Effector memory CD8-positive, alpha-beta T cell (primary cell): ENCODE data around the gene CSF3.
A peak's percentile ranks its signal among the peaks of the same experiment; 100 is the strongest.

Experiments used
- ATAC-seq: fragments of 150-1000 bp; cut with Tn5 transposase; replicated peaks from 2 replicates; pipeline ENCODE4 v1.10.0; 2021; ENCODE audit warnings: mild to moderate bottlenecking, moderate library complexity
- DNase-seq, 3 experiments: peaks; one replicate each; pipeline ENCODE4 v3.0.0; 2021
- H3K27ac Mint-ChIP-seq, 2 donors: one replicate each; pipeline ENCODE4 v1.8.0; 2022; ENCODE audit warnings: mild to moderate bottlenecking in 2 of 2, mixed read lengths in 2 of 2, moderate library complexity in 2 of 2
- H3K27me3 Mint-ChIP-seq, 2 donors: one replicate each; pipeline ENCODE4 v1.8.0; 2022; ENCODE audit warnings: mixed read lengths in 2 of 2
- H3K36me3 Mint-ChIP-seq: one replicate; pipeline ENCODE4 v1.8.0; 2022; ENCODE audit warnings: mild to moderate bottlenecking, moderate library complexity, mixed read lengths; ENCODE audit not compliant: insufficient read depth
- H3K4me1 Mint-ChIP-seq, 2 donors: one replicate each; pipeline ENCODE4 v1.8.0; 2022; ENCODE audit warnings: low read depth in 2 of 2, mixed read lengths in 2 of 2
- H3K4me3 Mint-ChIP-seq, 2 donors: one replicate each; pipeline ENCODE4 v1.8.0; 2022; ENCODE audit warnings: mild to moderate bottlenecking in 2 of 2, mixed read lengths in 2 of 2, moderate library complexity in 2 of 2
- H3K9me3 Mint-ChIP-seq, 2 donors: one replicate each; pipeline ENCODE4 v1.8.0; 2022; ENCODE audit warnings: mixed read lengths in 2 of 2

Gene CSF3

DNA sequence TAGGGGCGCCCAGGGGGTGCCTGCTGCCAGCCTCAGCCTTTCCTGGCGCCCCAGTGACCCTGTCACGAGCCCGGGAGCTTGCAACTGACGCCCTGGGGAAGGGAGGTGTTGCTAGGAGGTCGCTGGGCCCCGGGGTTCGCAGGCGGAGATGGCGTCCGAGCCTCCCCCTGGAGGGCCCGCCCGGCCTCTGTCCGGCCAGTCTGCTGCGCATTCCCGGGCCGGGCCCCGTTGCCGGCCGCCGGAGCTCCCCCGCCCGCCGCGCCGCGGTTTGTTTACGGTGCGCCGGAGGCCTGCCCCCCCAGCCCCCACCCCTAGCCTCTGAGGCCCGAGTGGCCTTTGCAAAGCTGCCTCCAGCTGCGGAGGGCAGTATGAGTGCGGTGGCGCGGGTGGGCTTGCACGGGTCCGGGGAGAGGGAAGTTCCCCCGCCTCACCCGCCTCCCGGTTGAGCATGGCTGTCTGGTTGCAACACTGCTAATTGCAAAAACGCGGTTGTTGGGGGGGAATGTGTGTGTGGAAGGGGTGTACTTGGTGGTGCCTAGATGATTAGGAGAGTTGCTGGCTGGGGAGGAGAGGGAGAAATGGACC, 48.0 kb downstream of the CSF3 start:
- peak overlapping the region; percentile 89 to 92 for H3K4me3 Mint-ChIP-seq
- DNase-seq (peak; percentile 21 to 40 (median 35)), ATAC-seq (peak; percentile 43)
- H3K27ac Mint-ChIP-seq: peak overlapping the region; percentile 29 to 94
- H3K27me3 Mint-ChIP-seq: peaks cover 0 to 3% of the 10 kb centered on the region in 2 donors
- H3K9me3 Mint-ChIP-seq: no peaks in the 10 kb centered on the region
- H3K36me3 Mint-ChIP-seq: peaks cover 9% of the 10 kb centered on the region
- peaks cover 45 to 49% of the 10 kb centered on the region in 2 donors for H3K4me1 Mint-ChIP-seq

DNA sequence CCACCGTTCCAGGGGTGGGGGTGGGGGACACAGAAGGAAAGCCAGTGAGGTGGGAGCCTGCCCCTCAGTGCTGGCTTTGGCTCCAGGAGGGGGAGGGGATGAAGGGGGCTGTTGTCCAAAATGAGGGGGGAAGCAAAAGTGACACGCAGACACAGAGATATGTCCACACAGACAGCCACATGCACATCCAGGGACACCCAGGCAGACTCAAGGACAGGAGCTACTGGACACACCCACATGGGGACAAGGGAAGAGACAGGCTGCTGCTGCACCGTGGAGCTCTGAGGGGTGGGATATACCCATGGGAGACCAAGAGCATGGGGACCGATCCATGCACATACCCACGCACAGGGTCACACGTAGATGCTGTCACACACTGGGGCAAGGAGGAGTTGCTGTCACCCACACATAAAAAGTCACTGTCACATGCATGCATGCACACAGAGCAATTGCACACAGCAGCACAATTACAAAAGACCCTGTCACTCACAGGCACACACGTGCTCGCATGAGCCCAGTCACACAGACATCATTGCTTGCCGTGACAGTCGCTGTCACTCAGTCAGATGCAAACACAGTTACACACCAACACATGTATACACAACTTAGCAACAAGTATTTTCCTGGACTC, 48.8 kb downstream of the CSF3 start:
- no peaks in the 10 kb centered on the region for H3K9me3 Mint-ChIP-seq
- H3K27me3 Mint-ChIP-seq: no peaks in the 10 kb centered on the region
- no peak for ATAC-seq
- H3K36me3 Mint-ChIP-seq: peaks cover 12% of the 10 kb centered on the region
- H3K4me3 Mint-ChIP-seq: peak overlapping the region; percentile 89 to 92
- peak overlapping the region; percentile 29 to 94 for H3K27ac Mint-ChIP-seq
- peaks cover 53 to 56% of the 10 kb centered on the region in 2 donors for H3K4me1 Mint-ChIP-seq
- no peak for DNase-seq

DNA sequence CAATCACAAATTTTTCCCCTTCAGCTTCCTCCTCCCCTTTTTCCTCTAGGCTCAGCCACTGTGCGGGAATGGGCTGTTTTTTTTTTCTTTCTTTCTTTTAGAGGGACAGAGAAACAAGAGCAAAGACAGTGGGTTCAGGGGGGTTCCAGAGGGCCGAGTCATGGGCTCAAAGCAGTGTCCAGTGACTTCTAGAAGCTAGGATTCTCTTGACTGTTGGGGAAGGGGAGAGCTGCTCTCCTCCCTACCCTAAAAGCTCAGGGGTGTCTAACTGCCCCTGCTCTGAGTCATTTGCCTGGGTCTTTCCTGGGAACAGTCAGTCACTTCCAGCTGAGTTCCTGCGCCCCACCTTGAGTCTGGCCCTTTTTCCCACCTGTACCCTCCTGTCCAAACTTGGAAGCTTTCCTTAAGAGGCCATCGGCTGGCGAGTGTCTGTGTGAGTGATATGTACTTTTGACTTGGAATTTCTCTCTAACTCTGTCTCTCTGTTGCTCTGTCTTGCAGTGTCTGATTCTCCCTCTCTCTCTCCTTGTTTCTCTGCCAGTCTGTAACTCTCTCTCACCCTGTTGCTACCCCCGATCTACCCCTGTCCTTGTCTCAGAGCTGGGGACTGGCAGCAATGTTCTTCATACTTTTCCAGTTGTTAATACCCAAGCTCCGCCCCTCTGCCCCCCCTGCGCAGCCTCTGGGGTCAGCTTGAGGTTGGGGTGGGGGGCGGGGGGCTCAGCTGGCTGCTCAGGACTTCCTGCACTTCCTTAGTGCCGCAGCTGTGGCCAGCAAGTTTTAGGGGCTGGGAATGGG, 49.9 kb downstream of the CSF3 start:
- ATAC-seq: no peak
- H3K27me3 Mint-ChIP-seq: no peaks in the 10 kb centered on the region
- H3K9me3 Mint-ChIP-seq: no peaks in the 10 kb centered on the region
- H3K36me3 Mint-ChIP-seq: peaks cover 19% of the 10 kb centered on the region
- peak overlapping the region; percentile 89 to 92 for H3K4me3 Mint-ChIP-seq
- H3K4me1 Mint-ChIP-seq: peaks cover 64 to 68% of the 10 kb centered on the region in 2 donors
- H3K27ac Mint-ChIP-seq: peak overlapping the region; percentile 42 to 94
- DNase-seq: no peak

DNA sequence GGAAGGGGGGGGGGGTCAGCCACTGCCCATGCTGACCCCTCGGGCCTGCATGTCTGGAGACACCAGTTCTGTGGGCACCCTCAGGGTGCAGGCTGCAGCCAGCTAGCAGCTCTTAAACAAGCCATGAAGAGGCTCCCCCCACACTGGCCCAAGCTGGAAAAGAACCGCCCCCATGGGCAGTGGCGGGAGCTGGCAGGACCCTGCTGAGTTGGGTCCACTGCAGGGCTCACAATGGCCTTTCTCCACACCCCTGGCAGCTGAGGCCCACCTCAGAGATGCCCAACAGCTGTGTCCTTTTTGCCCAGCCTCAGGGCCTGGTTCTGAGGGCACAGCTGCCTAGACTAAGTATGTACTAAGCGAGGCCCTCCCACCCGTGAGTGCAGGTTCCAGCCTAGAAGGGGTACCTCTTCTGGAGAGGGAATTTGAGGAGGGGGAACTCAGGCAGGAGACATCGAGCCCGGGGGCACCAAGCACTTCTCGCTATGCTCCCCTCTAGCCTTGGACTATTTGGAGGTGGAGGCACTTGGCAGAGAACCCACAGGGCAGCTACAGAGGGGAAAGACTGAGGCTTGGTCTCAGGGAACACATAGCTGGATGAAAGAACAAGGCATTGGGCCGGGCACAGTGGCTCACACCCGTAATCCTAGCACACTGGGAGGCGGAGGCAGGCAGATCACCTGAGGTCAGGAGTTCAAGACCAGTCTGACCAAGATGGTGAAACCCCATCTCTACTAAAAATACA, 50.7 kb downstream of the CSF3 start:
- Mint-ChIP-seq H3K9me3 (no peaks in the 10 kb centered on the region), H3K27me3 (no peaks in the 10 kb centered on the region), H3K27ac (peak overlapping the region; percentile 42 to 94), H3K4me3 (peak overlapping the region; percentile 89 to 92), H3K4me1 (peaks cover 72 to 74% of the 10 kb centered on the region in 2 donors), H3K36me3 (peaks cover 19% of the 10 kb centered on the region)
- no peak for ATAC-seq
- DNase-seq: no peak
